ENCODE measurements around the gene FIP1L1.

FIP1L1 gene

DNA sequence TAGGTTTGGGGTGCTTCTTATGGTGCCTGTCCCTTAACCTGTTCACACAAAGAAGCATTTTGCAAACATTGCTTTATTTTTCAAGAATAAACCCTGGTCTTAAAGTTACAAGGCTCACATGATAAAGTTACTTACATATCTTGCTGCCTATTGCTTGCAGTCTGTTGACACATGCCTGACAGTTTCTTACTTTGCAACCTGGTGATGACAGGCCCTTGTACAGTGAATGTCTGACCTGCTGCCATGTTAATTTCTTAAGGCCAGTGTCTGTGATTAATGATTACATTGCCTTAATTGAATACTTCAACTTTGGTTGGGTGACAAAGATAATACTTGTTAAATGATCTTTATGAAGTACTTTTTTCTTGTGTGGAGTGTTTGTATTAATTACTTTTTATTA lies 49.9 kb downstream of the FIP1L1 start:
- TF ChIP-seq, protein P1, sequence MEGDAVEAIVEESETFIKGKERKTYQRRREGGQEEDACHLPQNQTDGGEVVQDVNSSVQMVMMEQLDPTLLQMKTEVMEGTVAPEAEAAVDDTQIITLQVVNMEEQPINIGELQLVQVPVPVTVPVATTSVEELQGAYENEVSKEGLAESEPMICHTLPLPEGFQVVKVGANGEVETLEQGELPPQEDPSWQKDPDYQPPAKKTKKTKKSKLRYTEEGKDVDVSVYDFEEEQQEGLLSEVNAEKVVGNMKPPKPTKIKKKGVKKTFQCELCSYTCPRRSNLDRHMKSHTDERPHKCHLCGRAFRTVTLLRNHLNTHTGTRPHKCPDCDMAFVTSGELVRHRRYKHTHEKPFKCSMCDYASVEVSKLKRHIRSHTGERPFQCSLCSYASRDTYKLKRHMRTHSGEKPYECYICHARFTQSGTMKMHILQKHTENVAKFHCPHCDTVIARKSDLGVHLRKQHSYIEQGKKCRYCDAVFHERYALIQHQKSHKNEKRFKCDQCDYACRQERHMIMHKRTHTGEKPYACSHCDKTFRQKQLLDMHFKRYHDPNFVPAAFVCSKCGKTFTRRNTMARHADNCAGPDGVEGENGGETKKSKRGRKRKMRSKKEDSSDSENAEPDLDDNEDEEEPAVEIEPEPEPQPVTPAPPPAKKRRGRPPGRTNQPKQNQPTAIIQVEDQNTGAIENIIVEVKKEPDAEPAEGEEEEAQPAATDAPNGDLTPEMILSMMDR (IDR thresholded peaks at IDR 0.05; ENCODE audit: low read length, missing control alignments), result no peak
- no peak overlapping the region for H3K4me3 ChIP-seq (replicated peaks; ENCODE audit: low read depth, low read length)
- DNase-seq (ENCODE audit: low read depth), result no peak

DNA sequence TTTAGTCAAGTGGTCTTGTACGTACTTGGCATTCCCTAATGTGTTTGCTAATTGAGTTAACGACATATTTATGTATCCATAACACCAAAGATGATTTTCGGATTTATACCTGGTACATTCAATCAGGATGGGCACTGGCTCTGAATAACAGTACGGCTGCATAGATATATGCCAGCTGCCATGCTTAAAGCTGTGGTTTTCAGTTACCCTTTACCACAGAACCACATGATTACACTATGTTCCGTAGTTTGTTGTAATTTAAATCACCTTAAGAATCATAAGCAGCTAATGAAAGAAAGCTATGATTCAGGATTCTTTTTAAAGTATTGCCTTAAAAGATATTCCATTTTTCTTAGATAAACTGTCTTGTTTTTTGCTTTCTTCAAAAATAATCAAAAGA lies 53.6 kb downstream of the FIP1L1 start:
- H3K4me3 ChIP-seq (replicated peaks; ENCODE audit: low read depth, low read length), result no peak overlapping the region
- DNase-seq (ENCODE audit: low read depth), result no peak
- TF ChIP-seq, protein P1 (IDR thresholded peaks at IDR 0.05; ENCODE audit: low read length, missing control alignments), result no peak

DNA sequence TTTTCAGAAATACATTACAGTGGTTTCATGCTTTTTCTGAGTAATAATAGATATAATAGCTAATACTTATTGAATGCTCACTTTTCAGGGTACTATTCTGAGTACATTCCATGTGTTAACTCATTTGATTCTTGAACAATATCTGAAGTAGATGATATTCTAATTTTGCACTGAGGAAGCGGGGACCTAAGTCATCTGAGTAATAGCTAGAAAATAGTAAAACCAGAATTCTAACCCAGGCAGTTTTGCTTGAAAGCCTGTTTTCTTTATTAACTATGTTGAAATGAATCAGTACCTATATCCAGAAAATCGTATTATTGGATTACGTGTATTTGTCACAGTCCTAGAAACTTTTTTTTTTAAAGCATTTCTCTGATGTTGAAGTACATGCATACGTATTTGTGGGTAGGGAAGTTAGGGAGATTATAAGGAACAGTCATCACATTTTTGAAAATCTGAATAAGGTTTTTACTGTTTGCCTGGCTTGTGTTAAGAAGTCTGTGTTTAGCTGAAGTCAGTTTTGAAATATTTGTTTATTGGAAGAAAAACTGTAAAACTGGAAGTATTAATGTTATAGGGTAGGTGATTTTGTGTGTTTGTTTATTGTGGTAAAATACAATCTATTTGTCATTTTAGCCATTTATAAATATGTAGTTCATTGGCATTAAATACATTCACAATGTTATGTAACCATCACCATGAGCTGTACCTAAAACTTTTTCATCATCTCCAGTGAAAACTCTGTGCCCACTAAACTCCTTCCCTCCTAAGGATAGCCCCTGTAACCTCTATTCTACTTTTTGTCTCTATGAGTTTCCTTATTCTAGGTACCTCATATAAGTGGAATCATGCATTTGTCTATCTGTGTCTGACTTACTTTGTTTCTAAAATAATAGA lies 55.3 kb downstream of the FIP1L1 start:
- H3K4me3 ChIP-seq (replicated peaks; ENCODE audit: low read depth, low read length), result no peak overlapping the region
- TF ChIP-seq, protein P1 (IDR thresholded peaks at IDR 0.05; ENCODE audit: low read length, missing control alignments), result no peak
- no peak for DNase-seq (ENCODE audit: low read depth)

DNA sequence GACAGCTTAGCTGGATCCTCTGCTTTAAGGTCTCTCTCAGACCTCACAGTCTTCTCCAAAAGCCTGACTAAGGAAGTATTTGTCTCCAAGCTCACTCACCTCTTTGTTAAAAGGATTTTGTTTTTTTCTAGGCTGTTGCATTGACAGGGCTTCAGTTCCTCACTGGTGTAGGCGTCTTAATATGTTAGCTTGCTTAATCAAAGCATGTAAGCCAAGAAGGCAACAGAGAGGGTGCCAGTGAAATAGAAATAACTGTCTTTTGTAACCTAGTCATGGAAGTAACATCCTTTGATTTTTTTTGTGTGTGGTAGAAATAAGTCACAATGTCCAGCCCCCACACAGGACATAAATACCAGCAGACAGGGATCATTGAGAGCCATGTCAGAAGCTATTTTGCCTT lies 58.8 kb downstream of the FIP1L1 start:
- TF ChIP-seq, protein P1 (IDR thresholded peaks at IDR 0.05; ENCODE audit: low read length, missing control alignments), result no peak
- DNase-seq (ENCODE audit: low read depth), result no peak
- H3K4me3 ChIP-seq (replicated peaks; ENCODE audit: low read depth, low read length), result no peak overlapping the region

DNA sequence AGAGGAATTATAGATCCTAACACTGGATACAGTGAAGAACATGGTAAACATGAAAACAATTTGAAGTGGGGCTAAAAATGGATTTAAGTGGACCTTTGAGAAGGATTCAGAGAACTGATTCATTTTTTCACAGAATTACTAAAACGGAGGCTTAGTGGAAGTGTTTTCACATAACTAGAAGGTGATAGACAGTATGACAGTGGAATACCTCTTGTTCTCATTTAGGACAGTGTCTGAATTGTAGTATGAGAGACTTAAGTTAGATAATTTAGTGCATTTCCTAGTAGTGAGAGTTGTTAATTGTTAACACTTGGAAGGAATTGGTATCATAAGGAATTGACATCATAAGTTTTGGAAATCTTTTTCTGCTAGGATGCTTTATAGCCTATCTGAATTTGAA lies 64.1 kb downstream of the FIP1L1 start:
- H3K4me3 ChIP-seq (replicated peaks; ENCODE audit: low read depth, low read length), result no peak overlapping the region
- DNase-seq (ENCODE audit: low read depth), result no peak
- TF ChIP-seq, protein P1 (IDR thresholded peaks at IDR 0.05; ENCODE audit: low read length, missing control alignments), result no peak

DNA sequence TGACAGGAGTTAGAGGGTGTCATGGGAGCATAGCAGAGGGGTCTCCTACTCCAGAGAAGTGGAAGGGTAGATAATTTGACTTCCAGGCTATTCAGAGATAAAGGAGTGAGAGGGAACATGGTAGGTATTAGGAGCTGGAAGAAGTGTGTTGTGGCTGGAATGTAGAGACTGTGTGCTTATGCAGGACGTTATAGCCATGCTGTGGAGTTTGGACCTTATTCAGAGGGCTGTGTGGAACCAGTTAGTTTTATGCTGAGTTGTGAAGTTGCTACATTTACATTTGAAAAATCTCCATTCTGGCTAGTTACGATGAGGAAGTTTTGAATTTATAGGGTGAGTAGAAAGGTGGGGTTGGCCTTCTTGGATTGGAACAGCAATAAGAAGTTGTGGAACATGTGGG lies 67.5 kb downstream of the FIP1L1 start:
- no peak overlapping the region for H3K4me3 ChIP-seq (replicated peaks; ENCODE audit: low read depth, low read length)
- no peak for DNase-seq (ENCODE audit: low read depth)
- TF ChIP-seq, protein P1 (IDR thresholded peaks at IDR 0.05; ENCODE audit: low read length, missing control alignments), result no peak

DNA sequence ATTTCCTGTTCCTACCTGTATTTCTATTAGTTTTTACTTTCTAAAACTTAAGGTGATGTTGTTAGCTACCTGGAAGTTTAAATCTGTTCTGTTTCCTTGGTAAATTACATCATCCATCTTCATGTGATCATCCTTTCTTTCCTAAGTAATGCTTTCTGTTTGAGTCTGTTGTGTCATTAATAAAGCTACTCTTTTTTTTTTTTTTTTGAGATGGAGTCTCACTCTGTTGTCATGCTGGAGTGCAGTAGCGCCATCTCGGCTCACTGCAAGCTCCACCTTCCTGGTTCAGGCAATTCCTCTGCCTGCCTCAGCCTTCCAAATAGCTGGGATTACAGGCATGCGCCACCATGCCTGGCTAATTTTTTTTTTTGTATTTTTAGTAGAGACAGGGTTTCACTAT lies 73.3 kb downstream of the FIP1L1 start:
- TF ChIP-seq, protein P1 (IDR thresholded peaks at IDR 0.05; ENCODE audit: low read length, missing control alignments), result no peak
- no peak overlapping the region for H3K4me3 ChIP-seq (replicated peaks; ENCODE audit: low read depth, low read length)
- DNase-seq (ENCODE audit: low read depth), result peak; percentile 18
